Loucy (cell line): Measurements from ENCODE around the gene MYL5.
"Not testable (repeated sequence)": the region's sequence is repeated elsewhere in the genome, so short reads cannot be mapped to it uniquely, and the experiment has no call there.

Experiments used
- EZH2phosphoT487 ChIP-seq: fragments of 200-600 bp; IDR thresholded peaks from 2 replicates; pipeline ENCODE4 v1.6.1; 2018; ENCODE audit warnings: antibody characterized with exemption, mild to moderate bottlenecking, moderate library complexity, borderline replicate concordance
- TF ChIP-seq, protein P1 (sequence below): fragments of 200-600 bp; sonication (generic); conservative IDR thresholded peaks from 2 replicates; pipeline ENCODE4 v1.5.1; 2014; ENCODE audit warnings: mild to moderate bottlenecking, antibody characterized with exemption, low read length

GRCh38 chr4:668219-668618 is 6.1 kb upstream of the MYL5 start:
- TF ChIP-seq, protein P1, sequence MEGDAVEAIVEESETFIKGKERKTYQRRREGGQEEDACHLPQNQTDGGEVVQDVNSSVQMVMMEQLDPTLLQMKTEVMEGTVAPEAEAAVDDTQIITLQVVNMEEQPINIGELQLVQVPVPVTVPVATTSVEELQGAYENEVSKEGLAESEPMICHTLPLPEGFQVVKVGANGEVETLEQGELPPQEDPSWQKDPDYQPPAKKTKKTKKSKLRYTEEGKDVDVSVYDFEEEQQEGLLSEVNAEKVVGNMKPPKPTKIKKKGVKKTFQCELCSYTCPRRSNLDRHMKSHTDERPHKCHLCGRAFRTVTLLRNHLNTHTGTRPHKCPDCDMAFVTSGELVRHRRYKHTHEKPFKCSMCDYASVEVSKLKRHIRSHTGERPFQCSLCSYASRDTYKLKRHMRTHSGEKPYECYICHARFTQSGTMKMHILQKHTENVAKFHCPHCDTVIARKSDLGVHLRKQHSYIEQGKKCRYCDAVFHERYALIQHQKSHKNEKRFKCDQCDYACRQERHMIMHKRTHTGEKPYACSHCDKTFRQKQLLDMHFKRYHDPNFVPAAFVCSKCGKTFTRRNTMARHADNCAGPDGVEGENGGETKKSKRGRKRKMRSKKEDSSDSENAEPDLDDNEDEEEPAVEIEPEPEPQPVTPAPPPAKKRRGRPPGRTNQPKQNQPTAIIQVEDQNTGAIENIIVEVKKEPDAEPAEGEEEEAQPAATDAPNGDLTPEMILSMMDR: not testable (repeated sequence)
- not testable (repeated sequence) for TF ChIP-seq EZH2phosphoT487
